Thoracic aorta (tissue), 2 donors: ENCODE measurements around the gene FCER2. TPM values are rescaled to one million over a fixed set of nuclear protein-coding genes. Genes with fewer than 3 reads are reported as not detected.

ENCODE experiments used
- ATAC-seq: fragments of 150-250 bp; one replicate; pipeline ENCODE4 v1.8.0; 2017; ENCODE audit warnings: low read depth; ENCODE audit not compliant: insufficient number of reproducible peaks, low FRiP score
- DNase-seq: peaks from one replicate; pipeline ENCODE4 v3.0.0-alpha.2; 2020; ENCODE audit warnings: low spot score
- H3K27ac ChIP-seq, 2 donors: fragments of 200-600 bp; sonication (generic); 1 replicate in 1 of 2; 2 replicates in 1 of 2; pipeline ENCODE4 v1.5.1; 2016; ENCODE audit warnings: mild to moderate bottlenecking in 2 of 2, moderate library complexity in 2 of 2
- H3K27me3 ChIP-seq: fragments of 200-600 bp; sonication (generic); replicated peaks from 2 replicates; pipeline ENCODE4 v1.6.0; 2016; ENCODE audit warnings: mild to moderate bottlenecking; ENCODE audit not compliant: insufficient read depth
- H3K36me3 ChIP-seq: fragments of 200-600 bp; sonication (generic); one replicate; pipeline ENCODE4 v1.5.1; 2016
- H3K4me1 ChIP-seq, 2 donors: fragments of 200-600 bp; sonication (generic); 1 replicate in 1 of 2; 2 replicates in 1 of 2; pipeline versions ENCODE4 v1.5.1 to v1.6.0; 2016; ENCODE audit warnings: low read depth in 2 of 2, mild to moderate bottlenecking in 1 of 2; ENCODE audit not compliant: control insufficient read depth in 1 of 2
- H3K4me3 ChIP-seq: fragments of 200-600 bp; sonication (generic); 2 replicates; pipeline ENCODE4 v1.5.1; 2016; ENCODE audit warnings: mild to moderate bottlenecking
- H3K9me3 ChIP-seq: fragments of 200-600 bp; sonication (generic); 2 replicates; pipeline ENCODE4 v1.5.1; 2016
- total RNA-seq, 2 donors: library from RNA; depleted of rRNA; stranded (reverse); fragments of >200 nt; gene quantifications; one replicate each; pipeline versions ENCODE4 v1.1.0 to v1.2.3, GENCODE V29; 2016
- TF ChIP-seq, protein P1 (sequence below): fragments of 200-600 bp; sonication (generic); IDR thresholded peaks from one replicate; pipeline ENCODE4 v1.5.1; 2019; ENCODE audit warnings: antibody characterized with exemption

FCER2 gene, protein sequence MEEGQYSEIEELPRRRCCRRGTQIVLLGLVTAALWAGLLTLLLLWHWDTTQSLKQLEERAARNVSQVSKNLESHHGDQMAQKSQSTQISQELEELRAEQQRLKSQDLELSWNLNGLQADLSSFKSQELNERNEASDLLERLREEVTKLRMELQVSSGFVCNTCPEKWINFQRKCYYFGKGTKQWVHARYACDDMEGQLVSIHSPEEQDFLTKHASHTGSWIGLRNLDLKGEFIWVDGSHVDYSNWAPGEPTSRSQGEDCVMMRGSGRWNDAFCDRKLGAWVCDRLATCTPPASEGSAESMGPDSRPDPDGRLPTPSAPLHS
- total RNA-seq, result 1 to 10 TPM; 1.4 to 1.5 TPM

DNA sequence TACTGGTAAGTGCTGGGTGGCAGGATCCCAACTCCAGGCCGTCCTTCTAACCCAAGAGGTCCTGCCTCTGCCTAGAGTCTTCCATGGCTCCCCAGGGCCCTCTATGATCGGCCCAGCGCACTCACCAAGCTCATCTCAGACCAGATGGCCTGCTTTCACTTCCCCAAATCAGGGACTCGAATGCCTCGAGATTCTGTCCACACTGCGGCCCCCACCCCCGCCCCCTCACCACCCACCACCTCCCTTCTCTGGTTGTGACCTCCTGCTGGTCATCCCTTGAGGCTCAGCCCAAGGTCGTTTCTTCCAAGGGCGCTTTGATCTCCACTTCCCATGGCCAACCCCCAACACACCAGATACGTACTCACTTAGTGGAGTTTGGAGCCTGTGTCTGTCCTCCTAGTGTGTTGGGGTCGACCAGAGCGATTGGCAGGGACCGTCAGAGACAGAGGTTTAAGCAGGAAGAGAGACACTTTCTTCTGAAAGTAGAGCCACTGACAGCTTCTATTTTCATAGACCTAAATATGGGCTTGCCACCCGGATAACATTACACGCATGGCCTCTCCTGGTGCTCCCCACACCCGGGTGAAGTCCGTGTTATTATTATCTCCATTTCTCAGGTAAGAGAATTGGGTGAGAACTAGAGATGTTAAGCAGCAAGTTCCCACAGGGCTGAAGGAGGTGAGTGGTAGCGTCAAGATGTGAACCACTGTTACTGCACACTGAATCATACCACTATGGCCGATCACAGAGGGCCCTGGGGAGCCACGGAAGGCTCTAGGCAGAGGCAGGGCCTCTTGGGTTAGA, at the start of gene FCER2:
TSS of gene FCER2 (minus strand) at position 478 of the 804 bp plus-strand sequence. CDS start 2,371 bp downstream, outside the sequence.
- ATAC-seq (no peak), DNase-seq (no peak)
- Histone ChIP-seq H3K27ac (no peak within 1 kb of the TSS), H3K27me3 (no peaks in the 10 kb centered on the region), H3K9me3 (no peaks in the 10 kb centered on the region), H3K36me3 (no peaks in the 10 kb centered on the region), H3K4me3 (no peak within 1 kb of the TSS), H3K4me1 (no peaks in the 10 kb centered on the region)
- TF ChIP-seq, protein P1, sequence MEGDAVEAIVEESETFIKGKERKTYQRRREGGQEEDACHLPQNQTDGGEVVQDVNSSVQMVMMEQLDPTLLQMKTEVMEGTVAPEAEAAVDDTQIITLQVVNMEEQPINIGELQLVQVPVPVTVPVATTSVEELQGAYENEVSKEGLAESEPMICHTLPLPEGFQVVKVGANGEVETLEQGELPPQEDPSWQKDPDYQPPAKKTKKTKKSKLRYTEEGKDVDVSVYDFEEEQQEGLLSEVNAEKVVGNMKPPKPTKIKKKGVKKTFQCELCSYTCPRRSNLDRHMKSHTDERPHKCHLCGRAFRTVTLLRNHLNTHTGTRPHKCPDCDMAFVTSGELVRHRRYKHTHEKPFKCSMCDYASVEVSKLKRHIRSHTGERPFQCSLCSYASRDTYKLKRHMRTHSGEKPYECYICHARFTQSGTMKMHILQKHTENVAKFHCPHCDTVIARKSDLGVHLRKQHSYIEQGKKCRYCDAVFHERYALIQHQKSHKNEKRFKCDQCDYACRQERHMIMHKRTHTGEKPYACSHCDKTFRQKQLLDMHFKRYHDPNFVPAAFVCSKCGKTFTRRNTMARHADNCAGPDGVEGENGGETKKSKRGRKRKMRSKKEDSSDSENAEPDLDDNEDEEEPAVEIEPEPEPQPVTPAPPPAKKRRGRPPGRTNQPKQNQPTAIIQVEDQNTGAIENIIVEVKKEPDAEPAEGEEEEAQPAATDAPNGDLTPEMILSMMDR, result no peak

DNA sequence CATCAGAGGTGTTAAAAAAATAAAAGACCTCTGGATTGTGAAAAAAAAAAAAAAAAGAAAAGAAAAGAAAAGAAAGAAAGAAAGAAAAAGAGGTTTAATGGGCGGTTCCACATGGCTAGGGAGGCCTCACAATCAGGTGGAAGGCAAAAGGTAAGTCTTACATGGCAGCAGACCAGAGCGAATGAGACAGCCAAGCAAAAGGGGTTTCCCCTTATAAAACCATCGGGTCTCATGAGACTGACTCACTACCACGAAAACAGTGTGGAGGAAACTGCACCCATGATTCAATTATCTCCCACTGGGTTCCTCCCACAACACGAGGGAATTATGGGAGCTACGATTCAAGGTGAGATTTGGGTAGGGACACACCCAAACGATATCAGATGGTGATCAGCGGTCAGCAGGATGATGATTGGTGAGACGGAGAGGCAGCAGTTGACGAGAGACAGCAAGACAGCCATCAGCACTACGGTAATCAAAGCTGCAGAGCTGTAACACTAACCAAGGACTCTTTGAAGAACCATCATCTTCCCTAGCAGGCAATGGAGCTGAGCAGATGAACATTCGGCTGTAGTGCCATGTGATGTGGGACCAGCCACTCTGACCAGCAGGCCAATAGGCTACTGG, 49.3 kb upstream of the FCER2 start:
- no peak for DNase-seq
- H3K4me1 ChIP-seq, result no peaks in the 10 kb centered on the region
- H3K36me3 ChIP-seq, result no peaks in the 10 kb centered on the region
- no peak overlapping the region for H3K4me3 ChIP-seq
- H3K9me3 ChIP-seq, result peaks cover 4% of the 10 kb centered on the region
- ATAC-seq, result no peak
- TF ChIP-seq, protein P1, result no peak
- no peaks in the 10 kb centered on the region for H3K27me3 ChIP-seq
- H3K27ac ChIP-seq, result no peak overlapping the region

DNA sequence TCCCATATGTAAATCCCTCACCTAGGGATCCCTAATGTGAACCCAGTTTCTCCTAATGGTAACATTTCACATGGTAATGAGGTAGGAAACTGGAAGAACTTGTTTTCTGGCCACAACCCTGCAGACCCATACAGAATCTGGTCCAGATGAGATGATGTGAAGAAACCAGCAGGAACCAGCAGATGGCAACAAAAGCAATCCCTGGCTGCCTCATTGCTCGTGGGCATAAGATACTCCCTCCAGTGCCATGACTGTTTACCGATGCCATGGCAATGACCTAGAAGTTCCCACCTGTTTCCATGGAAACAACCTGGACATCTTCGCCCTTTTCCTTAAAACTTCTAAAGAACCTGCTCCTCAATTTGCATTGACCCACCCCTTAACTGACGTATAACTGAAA, 46.8 kb upstream of the FCER2 start:
- H3K4me1 ChIP-seq, result no peaks in the 10 kb centered on the region
- no peak overlapping the region for H3K4me3 ChIP-seq
- H3K36me3 ChIP-seq, result no peaks in the 10 kb centered on the region
- no peak overlapping the region for H3K27ac ChIP-seq
- no peaks in the 10 kb centered on the region for H3K27me3 ChIP-seq
- ATAC-seq (no peak), DNase-seq (no peak)
- H3K9me3 ChIP-seq, result no peaks in the 10 kb centered on the region
- TF ChIP-seq, protein P1, result no peak

DNA sequence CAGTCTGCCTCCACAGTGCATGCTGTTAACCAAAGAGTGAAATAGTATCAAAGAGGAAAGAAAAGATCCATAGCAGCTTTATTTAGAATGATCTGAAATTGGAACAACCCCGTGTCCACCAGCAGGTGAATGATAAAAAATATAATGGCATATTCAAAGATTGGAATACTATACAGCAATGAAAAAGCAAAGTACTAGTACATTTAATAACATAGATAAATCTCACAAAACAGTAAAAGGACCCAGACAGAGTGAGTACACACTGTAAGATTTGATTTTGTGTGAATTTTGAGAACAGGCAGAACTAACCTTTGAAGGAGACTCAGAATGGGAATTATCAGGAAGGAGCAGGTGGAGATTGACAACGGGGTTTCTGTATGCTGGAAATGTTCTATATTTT, 46.2 kb upstream of the FCER2 start:
- no peaks in the 10 kb centered on the region for H3K27me3 ChIP-seq
- no peak overlapping the region for H3K27ac ChIP-seq

More for the DNA sequence above, 46.2 kb upstream of the FCER2 start:
- no peaks in the 10 kb centered on the region for H3K4me1 ChIP-seq
- H3K36me3 ChIP-seq, result no peaks in the 10 kb centered on the region
- no peak overlapping the region for H3K4me3 ChIP-seq
- no peaks in the 10 kb centered on the region for H3K9me3 ChIP-seq
- TF ChIP-seq, protein P1, result no peak
- no peak for ATAC-seq
- DNase-seq, result no peak
